GM19372 (cell line): ENCODE results near the gene CENPN.
A peak's percentile ranks its signal among the peaks of the same experiment; 100 is the strongest.

Source experiments
- ATAC-seq: cut with Tn5 transposase; IDR thresholded peaks from one replicate; pipeline ENCODE4 v1.9.1; 2021; ENCODE audit warnings: mild to moderate bottlenecking, low read depth, moderate library complexity; ENCODE audit not compliant: unreplicated experiment

The CENPN gene

GRCh38 chr16:81006813-81007695, at the start of gene CENPN, which contains the start of gene CMC2:
Gene CENPN, plus strand, starts transcription at chr16:81007214. Its CDS starts 4,726 bp downstream, at chr16:81011940.
Gene CMC2, minus strand, starts transcription at chr16:81006885. Its CDS starts 9,491 bp downstream, at chr16:80997394.
- ATAC-seq = peak; percentile 79

GRCh38 chr16:80958284-80958683, 48.7 kb upstream of the CENPN start:
- ATAC-seq = no peak

- ATAC-seq = no peak
These were observed 44.1 kb upstream of the CENPN start for GRCh38 chr16:80962879-80963278.

GRCh38 chr16:80964351-80964750, 42.7 kb upstream of the CENPN start:
- ATAC-seq = no peak

GRCh38 chr16:80966617-80967016, 40.4 kb upstream of the CENPN start:
- ATAC-seq = no peak

GRCh38 chr16:80968386-80969113, 38.5 kb upstream of the CENPN start:
- no peak for ATAC-seq

- no peak for ATAC-seq
These were observed 37.9 kb upstream of the CENPN start for GRCh38 chr16:80969114-80969484.

GRCh38 chr16:80971819-80972218, 35.2 kb upstream of the CENPN start:
- no peak for ATAC-seq

- ATAC-seq = no peak
These were observed 34.4 kb upstream of the CENPN start for GRCh38 chr16:80972611-80973010.

- ATAC-seq = no peak
These were observed 33.0 kb upstream of the CENPN start for GRCh38 chr16:80973991-80974390.

GRCh38 chr16:80974649-80975376, 32.2 kb upstream of the CENPN start:
- ATAC-seq = no peak

- no peak for ATAC-seq
These were observed 30.1 kb upstream of the CENPN start for GRCh38 chr16:80976946-80977345.

- no peak for ATAC-seq
These were observed 25.9 kb upstream of the CENPN start for GRCh38 chr16:80981103-80981502.

GRCh38 chr16:80982646-80983045, 24.4 kb upstream of the CENPN start:
- ATAC-seq = no peak

- ATAC-seq = no peak
These were observed 22.7 kb upstream of the CENPN start for GRCh38 chr16:80984124-80984892.

- ATAC-seq = no peak
These were observed 21.4 kb upstream of the CENPN start for GRCh38 chr16:80985611-80986010.

GRCh38 chr16:80986557-80986956, 20.5 kb upstream of the CENPN start:
- ATAC-seq = no peak

- ATAC-seq = no peak
These were observed 18.3 kb upstream of the CENPN start for GRCh38 chr16:80988756-80989155.

- ATAC-seq = no peak
These were observed 17.2 kb upstream of the CENPN start for GRCh38 chr16:80989801-80990200.

- no peak for ATAC-seq
These were observed 16.4 kb upstream of the CENPN start for GRCh38 chr16:80990577-80990976.
